H54 (cell line): ENCODE measurements around the gene GDAP2.

Source experiments
- DNase-seq: peaks from one replicate; pipeline ENCODE4 v3.0.0; 2011; ENCODE audit warnings: low spot score, mixed read lengths; ENCODE audit not compliant: insufficient read length
- FAIRE-seq: peaks from 3 replicates; lab custom pipeline; 2011; peaks lifted over from hg19 to GRCh38; lab: Jason Lieb, UNC
- POLR2A ChIP-seq: IDR thresholded peaks from 2 replicates; pipeline ENCODE4 v1.6.1; 2011; ENCODE audit warnings: low read depth, mild to moderate bottlenecking, low read length

GDAP2 gene

GRCh38 chr1:117842408-117843170 lies 86.8 kb downstream of the GDAP2 start:
- no peak for TF ChIP-seq POLR2A
- no peak for DNase-seq
- FAIRE-seq: no peak

- no peak for TF ChIP-seq POLR2A
- DNase-seq (no peak), FAIRE-seq (no peak)
Observed at GRCh38 chr1:117841117-117841650, 88.2 kb downstream of the GDAP2 start.

GRCh38 chr1:117838911-117839310 lies 90.5 kb downstream of the GDAP2 start:
- TF ChIP-seq POLR2A: no peak
- FAIRE-seq (no peak), DNase-seq (no peak)

- FAIRE-seq (no peak), DNase-seq (no peak)
- TF ChIP-seq POLR2A: no peak
Observed at GRCh38 chr1:117836069-117836468, 93.4 kb downstream of the GDAP2 start.

- FAIRE-seq (no peak), DNase-seq (no peak)
- no peak for TF ChIP-seq POLR2A
Observed at GRCh38 chr1:117834416-117834815, 95.0 kb downstream of the GDAP2 start.

- DNase-seq (no peak), FAIRE-seq (no peak)
- TF ChIP-seq POLR2A: no peak
Observed at GRCh38 chr1:117832453-117832852, 97.0 kb downstream of the GDAP2 start.

- FAIRE-seq: no peak
- DNase-seq: no peak
- TF ChIP-seq POLR2A: no peak
Observed at GRCh38 chr1:117830222-117830621, 99.2 kb downstream of the GDAP2 start.

- DNase-seq (no peak), FAIRE-seq (no peak)
- peak; percentile 23; the same call in 1 of the 2 replicates for TF ChIP-seq POLR2A
Observed at GRCh38 chr1:117828201-117828600, 101.2 kb downstream of the GDAP2 start.

- DNase-seq (peak; percentile 41), FAIRE-seq (peak; percentile 75)
- no peak for TF ChIP-seq POLR2A
Observed at GRCh38 chr1:117826540-117827078, 102.8 kb downstream of the GDAP2 start.

GRCh38 chr1:117826119-117826518 lies 103.3 kb downstream of the GDAP2 start:
- TF ChIP-seq POLR2A: no peak
- no peak for DNase-seq
- FAIRE-seq: no peak

GRCh38 chr1:117825414-117825813 lies 104.0 kb downstream of the GDAP2 start:
- no peak for FAIRE-seq
- TF ChIP-seq POLR2A: no peak
- no peak for DNase-seq

GRCh38 chr1:117824616-117825015 lies 104.8 kb downstream of the GDAP2 start:
- DNase-seq: no peak
- FAIRE-seq: no peak

GRCh38 chr1:117821774-117822482 lies 107.5 kb downstream of the GDAP2 start:
- FAIRE-seq (no peak), DNase-seq (no peak)
- TF ChIP-seq POLR2A: no peak

More at GRCh38 chr1:117824616-117825015, 104.8 kb downstream of the GDAP2 start:
- TF ChIP-seq POLR2A: no peak

GRCh38 chr1:117821382-117821755 lies 108.1 kb downstream of the GDAP2 start:
- FAIRE-seq (no peak), DNase-seq (no peak)
- no peak for TF ChIP-seq POLR2A

- TF ChIP-seq POLR2A: no peak
- no peak for DNase-seq
- FAIRE-seq: no peak
Observed at GRCh38 chr1:117820694-117821381, 108.6 kb downstream of the GDAP2 start.
